Endothelial cell (in vitro differentiated cells): ENCODE results near the gene LSR. TPM values are rescaled to one million over a fixed set of nuclear protein-coding genes. Genes with fewer than 3 reads are reported as not detected.

Source experiments
- DNase-seq: peaks from one replicate; pipeline ENCODE4 v3.0.0; 2021; ENCODE audit warnings: low spot score
- H3K27ac Mint-ChIP-seq: one replicate; pipeline ENCODE4 v1.8.0; 2021; ENCODE audit warnings: mixed read lengths, inconsistent platforms; ENCODE audit not compliant: unreplicated experiment
- H3K27me3 Mint-ChIP-seq: one replicate; pipeline ENCODE4 v1.8.0; 2021; ENCODE audit warnings: mild to moderate bottlenecking, moderate library complexity, mixed read lengths, inconsistent platforms; ENCODE audit not compliant: unreplicated experiment
- H3K36me3 Mint-ChIP-seq: one replicate; pipeline ENCODE4 v1.8.0; 2021; ENCODE audit warnings: mild to moderate bottlenecking, low read depth, mixed read lengths, inconsistent platforms; ENCODE audit not compliant: unreplicated experiment
- H3K4me1 Mint-ChIP-seq: one replicate; pipeline ENCODE4 v1.8.0; 2021; ENCODE audit warnings: mild to moderate bottlenecking, mixed read lengths, inconsistent platforms; ENCODE audit not compliant: unreplicated experiment
- H3K4me3 Mint-ChIP-seq: one replicate; pipeline ENCODE4 v1.8.0; 2021; ENCODE audit warnings: mild to moderate bottlenecking, mixed read lengths, inconsistent platforms; ENCODE audit not compliant: unreplicated experiment
- H3K9me3 Mint-ChIP-seq: one replicate; pipeline ENCODE4 v1.8.0; 2021; ENCODE audit warnings: mixed read lengths, inconsistent platforms; ENCODE audit not compliant: unreplicated experiment
- CTCF ChIP-seq: fragments of 200-600 bp; sonication (generic); IDR thresholded peaks from one replicate; pipeline ENCODE4 v1.5.0; 2021; ENCODE audit warnings: antibody characterized with exemption; ENCODE audit not compliant: unreplicated experiment
- total RNA-seq: library from RNA; stranded (reverse); fragmentation: NEBNext Ultra II Directional; extraction: Animal tissue kit (Norgen Biotek cat#: 25700); gene quantifications from one replicate; pipeline ENCODE4 v1.2.1, GENCODE V29; 2021; ENCODE audit not compliant: unreplicated experiment

The LSR gene
- total RNA-seq, 1 donor from 2014 or later: 35.9 TPM

- Mint-ChIP-seq H3K36me3 (no peaks in the 10 kb centered on the region), H3K4me3 (no peak overlapping the region), H3K4me1 (peaks cover 13% of the 10 kb centered on the region), H3K27me3 (peaks cover 5% of the 10 kb centered on the region), H3K9me3 (no peaks in the 10 kb centered on the region), H3K27ac (no peak overlapping the region)
- no peak for TF ChIP-seq CTCF
- DNase-seq: no peak
These were observed 59.1 kb downstream of the LSR start for GRCh38 chr19:35307931-35308330.

GRCh38 chr19:35308910-35309309 is 60.1 kb downstream of the LSR start:
- no peak for DNase-seq
- Mint-ChIP-seq H3K27ac (no peak overlapping the region), H3K36me3 (no peaks in the 10 kb centered on the region), H3K4me3 (no peak overlapping the region), H3K9me3 (no peaks in the 10 kb centered on the region), H3K4me1 (peaks cover 4% of the 10 kb centered on the region), H3K27me3 (peaks cover 6% of the 10 kb centered on the region)
- no peak for TF ChIP-seq CTCF

- no peak for DNase-seq
- Mint-ChIP-seq H3K27me3 (peaks cover 6% of the 10 kb centered on the region), H3K4me3 (no peak overlapping the region), H3K4me1 (no peaks in the 10 kb centered on the region), H3K36me3 (no peaks in the 10 kb centered on the region), H3K27ac (no peak overlapping the region), H3K9me3 (no peaks in the 10 kb centered on the region)
- TF ChIP-seq CTCF: no peak
These were observed 60.9 kb downstream of the LSR start for GRCh38 chr19:35309481-35310279.

- Mint-ChIP-seq H3K36me3 (no peaks in the 10 kb centered on the region), H3K27ac (no peak overlapping the region), H3K27me3 (peaks cover 6% of the 10 kb centered on the region), H3K4me1 (no peaks in the 10 kb centered on the region), H3K9me3 (no peaks in the 10 kb centered on the region), H3K4me3 (no peak overlapping the region)
- DNase-seq: no peak
- TF ChIP-seq CTCF: no peak
These were observed 61.5 kb downstream of the LSR start for GRCh38 chr19:35310331-35310730.

- Mint-ChIP-seq H3K36me3 (no peaks in the 10 kb centered on the region), H3K27ac (no peak overlapping the region), H3K4me1 (no peaks in the 10 kb centered on the region), H3K4me3 (no peak overlapping the region), H3K27me3 (peaks cover 6% of the 10 kb centered on the region), H3K9me3 (no peaks in the 10 kb centered on the region)
- no peak for TF ChIP-seq CTCF
- DNase-seq: no peak
These were observed 62.1 kb downstream of the LSR start for GRCh38 chr19:35310811-35311465.
